Colonic mucosa (tissue), 4 donors: ENCODE results near the gene CASKIN1. TPM values are rescaled to one million over a fixed set of nuclear protein-coding genes. Genes with fewer than 3 reads are reported as not detected.

Experiments
- DNase-seq: peaks from one replicate; pipeline ENCODE4 v3.0.0-alpha.2; 2020
- H3K27ac ChIP-seq: fragments of 200-600 bp; one replicate; pipeline ENCODE4 v1.8.0; 2021
- H3K27me3 ChIP-seq: fragments of 200-600 bp; one replicate; pipeline ENCODE4 v1.8.0; 2021
- H3K36me3 ChIP-seq: fragments of 200-600 bp; one replicate; pipeline ENCODE4 v1.8.0; 2021
- H3K4me1 ChIP-seq: fragments of 200-600 bp; one replicate; pipeline ENCODE4 v1.8.0; 2021; ENCODE audit warnings: mild to moderate bottlenecking
- H3K4me3 ChIP-seq: fragments of 200-600 bp; one replicate; pipeline ENCODE4 v1.8.0; 2021
- H3K9ac ChIP-seq, 2 donors: one replicate each; pipeline ENCODE4 v1.7.0; 2013; ENCODE audit warnings: control low read depth in 2 of 2, low read depth in 2 of 2, low read length in 2 of 2
- H3K9me3 ChIP-seq: fragments of 200-600 bp; one replicate; pipeline ENCODE4 v1.8.0; 2021
- intact Hi-C: fragments of 100-400 bp; cut with DNase I; formaldehyde crosslinking; loops from one replicate; pipeline ENCODE4 v1.14.1; 2022
- total RNA-seq, 2 donors: library from RNA; stranded (reverse); fragmentation: NEBNext Ultra II Directional in 1 of 2; extraction: Animal tissue kit (Norgen Biotek cat#: 25700) in 1 of 2; gene quantifications; one replicate each; pipeline ENCODE4 v1.2.1, GENCODE V29; 2021
- TF ChIP-seq, protein P1 (sequence below): fragments of 200-600 bp; IDR thresholded peaks from one replicate; pipeline ENCODE4 v1.8.0; 2022; ENCODE audit warnings: antibody characterized with exemption, mild to moderate bottlenecking
- donor health status: healthy.
- donor health status: DM: no; HTN: no; CAD: no.
- donor health status: DM: no; HTN: no; CAD: no.

CASKIN1 gene
- total RNA-seq, 2 donors from 2014 or later, result 0.07 to 0.27 TPM

DNA sequence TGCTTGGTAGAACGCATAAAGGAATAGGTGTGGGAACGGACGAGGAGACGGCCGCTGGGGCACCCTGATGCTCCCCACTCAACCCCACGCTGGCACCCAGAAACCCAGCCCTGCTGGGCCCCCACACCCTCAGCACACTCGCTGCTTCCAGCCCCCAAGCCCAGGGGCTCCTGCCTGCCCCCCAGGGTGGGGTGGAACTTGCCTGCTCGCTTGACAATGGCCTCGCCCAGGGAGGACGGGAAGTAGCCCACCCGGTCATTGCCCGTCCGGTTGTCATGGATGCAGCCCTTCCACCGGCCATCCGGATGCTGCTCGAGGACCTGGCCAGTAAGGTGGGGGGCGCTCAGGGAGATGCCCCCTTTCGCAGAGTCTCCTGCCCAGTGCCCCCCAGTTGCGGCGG is 9.9 kb downstream of the CASKIN1 start:
- Histone ChIP-seq H3K4me1 (no peaks in the 10 kb centered on the region), H3K9me3 (no peaks in the 10 kb centered on the region), H3K9ac (no peak overlapping the region), H3K27me3 (no peaks in the 10 kb centered on the region), H3K27ac (no peak overlapping the region), H3K36me3 (no peaks in the 10 kb centered on the region), H3K4me3 (no peak overlapping the region)
- TF ChIP-seq, protein P1, sequence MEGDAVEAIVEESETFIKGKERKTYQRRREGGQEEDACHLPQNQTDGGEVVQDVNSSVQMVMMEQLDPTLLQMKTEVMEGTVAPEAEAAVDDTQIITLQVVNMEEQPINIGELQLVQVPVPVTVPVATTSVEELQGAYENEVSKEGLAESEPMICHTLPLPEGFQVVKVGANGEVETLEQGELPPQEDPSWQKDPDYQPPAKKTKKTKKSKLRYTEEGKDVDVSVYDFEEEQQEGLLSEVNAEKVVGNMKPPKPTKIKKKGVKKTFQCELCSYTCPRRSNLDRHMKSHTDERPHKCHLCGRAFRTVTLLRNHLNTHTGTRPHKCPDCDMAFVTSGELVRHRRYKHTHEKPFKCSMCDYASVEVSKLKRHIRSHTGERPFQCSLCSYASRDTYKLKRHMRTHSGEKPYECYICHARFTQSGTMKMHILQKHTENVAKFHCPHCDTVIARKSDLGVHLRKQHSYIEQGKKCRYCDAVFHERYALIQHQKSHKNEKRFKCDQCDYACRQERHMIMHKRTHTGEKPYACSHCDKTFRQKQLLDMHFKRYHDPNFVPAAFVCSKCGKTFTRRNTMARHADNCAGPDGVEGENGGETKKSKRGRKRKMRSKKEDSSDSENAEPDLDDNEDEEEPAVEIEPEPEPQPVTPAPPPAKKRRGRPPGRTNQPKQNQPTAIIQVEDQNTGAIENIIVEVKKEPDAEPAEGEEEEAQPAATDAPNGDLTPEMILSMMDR, result no peak
- DNase-seq, result no peak
- intact Hi-C loops, result no loop called here

DNA sequence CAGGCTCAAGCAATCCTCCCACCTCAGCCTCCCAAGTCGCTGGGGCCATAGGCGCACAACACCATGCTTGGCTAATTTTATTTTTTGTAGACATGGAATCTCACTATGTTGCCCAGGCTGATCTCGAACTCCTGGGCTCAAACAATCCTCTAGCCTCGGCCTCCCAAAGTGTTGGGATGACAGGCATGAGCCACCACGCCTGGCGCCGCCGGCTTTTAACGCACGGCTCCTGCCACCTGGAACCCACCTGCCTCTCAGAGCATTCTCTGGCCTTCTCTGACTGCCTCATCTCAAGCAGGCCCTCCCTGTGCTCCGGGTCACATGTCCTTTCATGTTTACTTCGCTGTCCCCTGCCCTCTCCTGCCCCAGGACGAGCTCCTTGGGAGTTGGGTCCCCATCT is 10.3 kb downstream of the CASKIN1 start:
- Histone ChIP-seq H3K27me3 (no peaks in the 10 kb centered on the region), H3K27ac (no peak overlapping the region), H3K36me3 (no peaks in the 10 kb centered on the region), H3K9me3 (no peaks in the 10 kb centered on the region), H3K4me3 (no peak overlapping the region), H3K9ac (no peak overlapping the region), H3K4me1 (no peaks in the 10 kb centered on the region)
- no peak for DNase-seq
- intact Hi-C loops, result no loop called here
- TF ChIP-seq, protein P1, result no peak

DNA sequence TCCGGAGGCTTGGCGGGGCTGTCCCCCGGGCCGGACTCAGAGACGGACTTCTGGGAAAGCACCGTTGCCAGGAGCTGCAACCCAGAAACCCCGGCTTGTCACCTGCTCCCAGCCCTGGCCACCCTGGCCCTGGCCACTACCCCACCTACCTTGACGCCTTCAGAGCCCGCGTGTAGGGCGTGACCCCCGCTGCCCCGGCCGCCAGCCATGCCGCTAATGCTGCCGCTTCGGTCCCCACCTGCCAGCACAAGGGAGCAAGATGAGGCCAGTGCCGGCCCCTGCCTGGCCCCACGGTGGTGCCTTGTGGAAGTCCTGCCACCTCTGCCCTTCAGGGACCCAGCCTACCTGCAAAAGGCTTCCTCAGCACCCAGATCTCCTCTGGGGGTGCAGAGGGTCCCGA is 11.4 kb downstream of the CASKIN1 start:
- no peak for DNase-seq
- H3K4me3 ChIP-seq, result no peak overlapping the region
- H3K9me3 ChIP-seq, result no peaks in the 10 kb centered on the region
- no peak overlapping the region for H3K9ac ChIP-seq
- H3K27ac ChIP-seq, result no peak overlapping the region
- TF ChIP-seq, protein P1, result no peak
- H3K27me3 ChIP-seq, result no peaks in the 10 kb centered on the region
- intact Hi-C loops, result no loop called here
- no peaks in the 10 kb centered on the region for H3K36me3 ChIP-seq
- H3K4me1 ChIP-seq, result no peaks in the 10 kb centered on the region

GRCh38 chr16:2184346-2184745 is 12.1 kb downstream of the CASKIN1 start:
- intact Hi-C loops, result no loop called here

DNA sequence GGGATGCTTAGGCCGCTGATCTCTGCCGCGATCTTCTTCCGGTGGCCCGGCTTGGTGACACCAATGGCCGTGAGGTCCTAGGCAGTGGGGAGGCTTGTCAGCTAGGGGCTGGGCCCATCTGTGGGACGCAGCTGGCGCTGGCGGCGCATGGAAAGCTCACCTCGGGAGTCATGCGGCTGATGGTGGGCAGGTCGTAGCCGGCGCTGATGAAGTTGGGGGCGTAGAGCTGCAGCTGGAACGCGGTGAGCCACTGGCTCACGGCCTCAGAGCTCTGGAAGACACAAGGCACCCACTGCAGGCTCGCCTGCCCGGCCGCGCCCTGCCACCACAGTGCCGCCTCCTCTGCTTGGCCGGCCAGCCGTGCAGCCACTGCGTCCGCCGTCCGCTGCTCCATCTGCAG is 12.7 kb downstream of the CASKIN1 start:
- H3K27me3 ChIP-seq, result no peaks in the 10 kb centered on the region
- DNase-seq, result no peak
- no peaks in the 10 kb centered on the region for H3K9me3 ChIP-seq
- intact Hi-C loops, result no loop called here
- no peak overlapping the region for H3K27ac ChIP-seq
- H3K9ac ChIP-seq, result no peak overlapping the region
- H3K4me3 ChIP-seq, result no peak overlapping the region
- H3K36me3 ChIP-seq, result no peaks in the 10 kb centered on the region
- H3K4me1 ChIP-seq, result no peaks in the 10 kb centered on the region
- TF ChIP-seq, protein P1, result no peak

More at GRCh38 chr16:2184346-2184745, 12.1 kb downstream of the CASKIN1 start:
- Histone ChIP-seq H3K4me1 (no peaks in the 10 kb centered on the region), H3K27ac (no peak overlapping the region), H3K9ac (no peak overlapping the region), H3K27me3 (no peaks in the 10 kb centered on the region), H3K36me3 (no peaks in the 10 kb centered on the region), H3K4me3 (no peak overlapping the region), H3K9me3 (no peaks in the 10 kb centered on the region)
- TF ChIP-seq, protein P1, result no peak
- no peak for DNase-seq

- H3K4me3 ChIP-seq, result no peak overlapping the region
- DNase-seq, result no peak
- no peaks in the 10 kb centered on the region for H3K27me3 ChIP-seq
- no peaks in the 10 kb centered on the region for H3K4me1 ChIP-seq
- no peak overlapping the region for H3K9ac ChIP-seq
- H3K36me3 ChIP-seq, result no peaks in the 10 kb centered on the region
- TF ChIP-seq, protein P1, result no peak
- no peaks in the 10 kb centered on the region for H3K9me3 ChIP-seq
- H3K27ac ChIP-seq, result no peak overlapping the region
- intact Hi-C loops, result no loop called here
These were observed 14.5 kb downstream of the CASKIN1 start for GRCh38 chr16:2181952-2182351.
